Measurements from ENCODE around the gene SIRPA.

DNA sequence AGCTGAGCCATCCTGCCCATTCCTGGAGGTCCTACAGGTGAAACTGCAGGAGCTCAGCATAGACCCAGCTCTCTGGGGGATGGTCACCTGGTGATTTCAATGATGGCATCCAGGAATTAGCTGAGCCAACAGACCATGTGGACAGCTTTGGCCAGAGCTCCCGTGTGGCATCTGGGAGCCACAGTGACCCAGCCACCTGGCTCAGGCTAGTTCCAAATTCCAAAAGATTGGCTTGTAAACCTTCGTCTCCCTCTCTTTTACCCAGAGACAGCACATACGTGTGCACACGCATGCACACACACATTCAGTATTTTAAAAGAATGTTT is 44.0 kb downstream of the SIRPA start:
- TF ChIP-seq POLR2AphosphoS5 (IDR thresholded peaks at IDR 0.05; ENCODE audit: low read depth), result no peak
- TF ChIP-seq, protein P1, sequence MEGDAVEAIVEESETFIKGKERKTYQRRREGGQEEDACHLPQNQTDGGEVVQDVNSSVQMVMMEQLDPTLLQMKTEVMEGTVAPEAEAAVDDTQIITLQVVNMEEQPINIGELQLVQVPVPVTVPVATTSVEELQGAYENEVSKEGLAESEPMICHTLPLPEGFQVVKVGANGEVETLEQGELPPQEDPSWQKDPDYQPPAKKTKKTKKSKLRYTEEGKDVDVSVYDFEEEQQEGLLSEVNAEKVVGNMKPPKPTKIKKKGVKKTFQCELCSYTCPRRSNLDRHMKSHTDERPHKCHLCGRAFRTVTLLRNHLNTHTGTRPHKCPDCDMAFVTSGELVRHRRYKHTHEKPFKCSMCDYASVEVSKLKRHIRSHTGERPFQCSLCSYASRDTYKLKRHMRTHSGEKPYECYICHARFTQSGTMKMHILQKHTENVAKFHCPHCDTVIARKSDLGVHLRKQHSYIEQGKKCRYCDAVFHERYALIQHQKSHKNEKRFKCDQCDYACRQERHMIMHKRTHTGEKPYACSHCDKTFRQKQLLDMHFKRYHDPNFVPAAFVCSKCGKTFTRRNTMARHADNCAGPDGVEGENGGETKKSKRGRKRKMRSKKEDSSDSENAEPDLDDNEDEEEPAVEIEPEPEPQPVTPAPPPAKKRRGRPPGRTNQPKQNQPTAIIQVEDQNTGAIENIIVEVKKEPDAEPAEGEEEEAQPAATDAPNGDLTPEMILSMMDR (IDR thresholded peaks at IDR 0.05; ENCODE audit: insufficient read depth, low read length), result no peak

Measured in HL-60 (cell line).